ENCODE measurements around the gene RFTN1.

Gene RFTN1

GRCh38 chr3:16543242-16543864 is 29.9 kb upstream of the RFTN1 start:
- Mint-ChIP-seq H3K27ac (no peak overlapping the region), H3K27me3 (peaks cover 32% of the 10 kb centered on the region), H3K9me3 (no peaks in the 10 kb centered on the region), H3K4me3 (no peak overlapping the region), H3K36me3 (no peaks in the 10 kb centered on the region), H3K4me1 (peaks cover 3% of the 10 kb centered on the region)
- CTCF ChIA-PET: interaction anchor here (1.3 kb wide), 1 partner anchor 253 kb away, joined by 3 read pairs; no protein-coding TSS in a partner anchor
- DNase-seq: no peak

GRCh38 chr3:16538507-16538906 is 25.0 kb upstream of the RFTN1 start:
- H3K4me3 Mint-ChIP-seq: no peak overlapping the region
- DNase-seq: no peak
- H3K27ac Mint-ChIP-seq: no peak overlapping the region
- CTCF ChIA-PET: interaction anchor here (1.7 kb wide), 1 partner anchor 270 kb away, joined by 6 read pairs; no protein-coding TSS in a partner anchor
- no peaks in the 10 kb centered on the region for H3K9me3 Mint-ChIP-seq
- H3K4me1 Mint-ChIP-seq: no peaks in the 10 kb centered on the region
- peaks cover 40% of the 10 kb centered on the region for H3K27me3 Mint-ChIP-seq
- no peaks in the 10 kb centered on the region for H3K36me3 Mint-ChIP-seq

GRCh38 chr3:16536996-16537395 is 23.5 kb upstream of the RFTN1 start:
- H3K4me1 Mint-ChIP-seq: no peaks in the 10 kb centered on the region
- H3K4me3 Mint-ChIP-seq: no peak overlapping the region
- CTCF ChIA-PET: interaction anchor here (0.7 to 1.6 kb wide), 3 partner anchors 13 to 248 kb away, joined by 3 to 5 read pairs (median 4); no protein-coding TSS in a partner anchor
- H3K27me3 Mint-ChIP-seq: peaks cover 40% of the 10 kb centered on the region
- no peak for DNase-seq
- H3K36me3 Mint-ChIP-seq: no peaks in the 10 kb centered on the region
- no peaks in the 10 kb centered on the region for H3K9me3 Mint-ChIP-seq
- no peak overlapping the region for H3K27ac Mint-ChIP-seq

- DNase-seq: no peak
- peaks cover 44% of the 10 kb centered on the region for H3K27me3 Mint-ChIP-seq
- no peaks in the 10 kb centered on the region for H3K36me3 Mint-ChIP-seq
- CTCF ChIA-PET: interaction anchor here (0.7 to 1.6 kb wide), 4 partner anchors 10 to 247 kb away, joined by 3 to 5 read pairs (median 4); no protein-coding TSS in a partner anchor
- no peak overlapping the region for H3K4me3 Mint-ChIP-seq
- no peak overlapping the region for H3K27ac Mint-ChIP-seq
- H3K4me1 Mint-ChIP-seq: no peaks in the 10 kb centered on the region
- H3K9me3 Mint-ChIP-seq: no peaks in the 10 kb centered on the region
These were observed 22.8 kb upstream of the RFTN1 start for GRCh38 chr3:16536344-16536663.

- H3K9me3 Mint-ChIP-seq: no peaks in the 10 kb centered on the region
- H3K36me3 Mint-ChIP-seq: no peaks in the 10 kb centered on the region
- no peak for DNase-seq
- no peak overlapping the region for H3K4me3 Mint-ChIP-seq
- no peak overlapping the region for H3K27ac Mint-ChIP-seq
- CTCF ChIA-PET: no interaction called here
- H3K4me1 Mint-ChIP-seq: no peaks in the 10 kb centered on the region
- peaks cover 56% of the 10 kb centered on the region for H3K27me3 Mint-ChIP-seq
These were observed 21.3 kb upstream of the RFTN1 start for GRCh38 chr3:16534640-16535262.

- CTCF ChIA-PET: no interaction called here
- Mint-ChIP-seq H3K27me3 (peaks cover 50% of the 10 kb centered on the region), H3K36me3 (no peaks in the 10 kb centered on the region), H3K9me3 (no peaks in the 10 kb centered on the region), H3K27ac (no peak overlapping the region), H3K4me1 (peaks cover 4% of the 10 kb centered on the region), H3K4me3 (no peak overlapping the region)
- no peak for DNase-seq
These were observed 20.6 kb upstream of the RFTN1 start for GRCh38 chr3:16533928-16534574.

- CTCF ChIA-PET: interaction anchor here (0.6 to 1.8 kb wide), 15 partner anchors 8 to 733 kb away, joined by 3 to 12 read pairs (median 4); partner anchors contain the start of gene OXNAD1
- peaks cover 12% of the 10 kb centered on the region for H3K4me1 Mint-ChIP-seq
These were observed 15.8 kb upstream of the RFTN1 start for GRCh38 chr3:16529264-16529663.

GRCh38 chr3:16528581-16528993 is 15.1 kb upstream of the RFTN1 start:
- H3K9me3 Mint-ChIP-seq: peaks cover 10% of the 10 kb centered on the region
- DNase-seq: no peak
- no peak overlapping the region for H3K27ac Mint-ChIP-seq
- CTCF ChIA-PET: interaction anchor here (0.6 to 1.8 kb wide), 7 partner anchors 17 to 732 kb away, joined by 3 to 12 read pairs (median 4); partner anchors contain the start of gene OXNAD1
- H3K27me3 Mint-ChIP-seq: peaks cover 25% of the 10 kb centered on the region
- H3K4me1 Mint-ChIP-seq: peaks cover 12% of the 10 kb centered on the region
- H3K36me3 Mint-ChIP-seq: no peaks in the 10 kb centered on the region
- H3K4me3 Mint-ChIP-seq: no peak overlapping the region

More at GRCh38 chr3:16529264-16529663, 15.8 kb upstream of the RFTN1 start:
- Mint-ChIP-seq H3K9me3 (peaks cover 6% of the 10 kb centered on the region), H3K36me3 (no peaks in the 10 kb centered on the region), H3K4me3 (no peak overlapping the region), H3K27ac (no peak overlapping the region), H3K27me3 (peaks cover 27% of the 10 kb centered on the region)
- no peak for DNase-seq

- H3K4me3 Mint-ChIP-seq: no peak overlapping the region
- peaks cover 22% of the 10 kb centered on the region for H3K27me3 Mint-ChIP-seq
- DNase-seq: no peak
- peaks cover 13% of the 10 kb centered on the region for H3K9me3 Mint-ChIP-seq
- H3K4me1 Mint-ChIP-seq: peaks cover 12% of the 10 kb centered on the region
- CTCF ChIA-PET: interaction anchor here (1.4 kb wide), 1 partner anchor 232 kb away, joined by 3 read pairs; no protein-coding TSS in a partner anchor
- no peak overlapping the region for H3K27ac Mint-ChIP-seq
- H3K36me3 Mint-ChIP-seq: no peaks in the 10 kb centered on the region
These were observed 14.6 kb upstream of the RFTN1 start for GRCh38 chr3:16528106-16528505.

GRCh38 chr3:16524196-16524595 is 10.7 kb upstream of the RFTN1 start:
- H3K36me3 Mint-ChIP-seq: peaks cover 4% of the 10 kb centered on the region
- H3K27me3 Mint-ChIP-seq: no peaks in the 10 kb centered on the region
- no peak overlapping the region for H3K27ac Mint-ChIP-seq
- no peak overlapping the region for H3K4me3 Mint-ChIP-seq
- no peak for DNase-seq
- CTCF ChIA-PET: no interaction called here
- H3K4me1 Mint-ChIP-seq: peaks cover 27% of the 10 kb centered on the region
- peaks cover 22% of the 10 kb centered on the region for H3K9me3 Mint-ChIP-seq

GRCh38 chr3:16523778-16524177 is 10.3 kb upstream of the RFTN1 start:
- H3K4me3 Mint-ChIP-seq: no peak overlapping the region
- H3K27ac Mint-ChIP-seq: no peak overlapping the region
- CTCF ChIA-PET: no interaction called here
- H3K27me3 Mint-ChIP-seq: no peaks in the 10 kb centered on the region
- H3K36me3 Mint-ChIP-seq: peaks cover 5% of the 10 kb centered on the region
- no peak for DNase-seq
- H3K4me1 Mint-ChIP-seq: peaks cover 27% of the 10 kb centered on the region
- H3K9me3 Mint-ChIP-seq: peaks cover 26% of the 10 kb centered on the region

- Mint-ChIP-seq H3K4me1 (peaks cover 27% of the 10 kb centered on the region), H3K27me3 (no peaks in the 10 kb centered on the region), H3K9me3 (peaks cover 30% of the 10 kb centered on the region), H3K27ac (no peak overlapping the region), H3K36me3 (peaks cover 6% of the 10 kb centered on the region), H3K4me3 (no peak overlapping the region)
- CTCF ChIA-PET: no interaction called here
- no peak for DNase-seq
These were observed 9.3 kb upstream of the RFTN1 start for GRCh38 chr3:16522834-16523233.

GRCh38 chr3:16520970-16521881 is 7.7 kb upstream of the RFTN1 start:
- Mint-ChIP-seq H3K36me3 (peaks cover 6% of the 10 kb centered on the region), H3K4me3 (no peak overlapping the region), H3K4me1 (peaks cover 38% of the 10 kb centered on the region), H3K9me3 (peaks cover 30% of the 10 kb centered on the region), H3K27ac (no peak overlapping the region), H3K27me3 (no peaks in the 10 kb centered on the region)
- DNase-seq: no peak
- CTCF ChIA-PET: interaction anchor here (1.7 kb wide), 1 partner anchor 8 kb away, joined by 4 read pairs; no protein-coding TSS in a partner anchor
